ENCODE results near the gene ID3. TPM values are rescaled to one million over a fixed set of nuclear protein-coding genes. Genes with fewer than 3 reads are reported as not detected.

The ID3 gene
- total RNA-seq, 1 experiment from 2014 or later = 10.4 TPM

- no peaks in the 10 kb centered on the region for H3K79me2 ChIP-seq (ENCODE audit: low read depth)
- no peaks in the 10 kb centered on the region for H3K9me2 ChIP-seq (ENCODE audit: insufficient read depth)
- no peak overlapping the region for H3K27ac ChIP-seq
- no peak overlapping the region for H3K4me2 ChIP-seq
- H4K20me1 ChIP-seq (ENCODE audit: insufficient read depth) = no peaks in the 10 kb centered on the region
- H3F3A ChIP-seq (ENCODE audit: insufficient read depth, low read depth) = peaks cover 16% of the 10 kb centered on the region; the same call in 1 of the 2 replicates
- H3K36me3 ChIP-seq (ENCODE audit: low read depth) = no peaks in the 10 kb centered on the region
- intact Hi-C loops (cut with micrococcal nuclease; ENCODE audit: unreplicated experiment) = loop anchor here (10.0 kb wide), 1 partner anchor 173 kb away; the partner anchor contains the start of gene ZNF436
- no TSS peak for BruUV-seq (replicated peaks)
- no peaks in the 10 kb centered on the region for H3K27me3 ChIP-seq (ENCODE audit: insufficient read depth, low read depth)
- ChIA-PET CTCF (no interaction called here), POLR2A (ENCODE audit: unreplicated experiment) (no interaction called here)
- H3K4me3 ChIP-seq = no peak overlapping the region
- no peak for TF ChIP-seq EZH2 (IDR thresholded peaks at IDR 0.05; ENCODE audit: low read depth)
- no peak for DNase-seq
- peaks cover 33% of the 10 kb centered on the region for H3K4me1 ChIP-seq (replicated peaks; ENCODE audit: insufficient read depth)
- H3K9me3 ChIP-seq (ENCODE audit: insufficient read depth, low read depth) = no peaks in the 10 kb centered on the region
- no peak overlapping the region for H2AFZ ChIP-seq
These were observed 21.9 kb downstream of the ID3 start for GRCh38 chr1:23537296-23537973.

GRCh38 chr1:23533246-23534023, 25.9 kb downstream of the ID3 start:
- H3K9me3 ChIP-seq (ENCODE audit: insufficient read depth, low read depth) = no peaks in the 10 kb centered on the region
- intact Hi-C loops (cut with micrococcal nuclease; ENCODE audit: unreplicated experiment) = loop anchor here (10.0 kb wide), 1 partner anchor 169 kb away; the partner anchor contains the start of gene ZNF436

GRCh38 chr1:23531562-23532094, 27.7 kb downstream of the ID3 start:
- peak overlapping the region; percentile 82 for H3K4me2 ChIP-seq
- DNase-seq = no peak
- no peaks in the 10 kb centered on the region; the same call in 1 of the 2 replicates for H4K20me1 ChIP-seq (ENCODE audit: insufficient read depth)
- peaks cover 64% of the 10 kb centered on the region for H3K4me1 ChIP-seq (replicated peaks; ENCODE audit: insufficient read depth)
- ChIA-PET CTCF (interaction anchor here (0.7 kb wide), 2 partner anchors 89 to 431 kb away, joined by 3 to 8 read pairs; no protein-coding TSS in a partner anchor), POLR2A (ENCODE audit: unreplicated experiment) (interaction anchor here (0.6 kb wide), 1 partner anchor 25 kb away, joined by 3 read pairs; no protein-coding TSS in a partner anchor)
- H3K79me2 ChIP-seq (ENCODE audit: low read depth) = peaks cover 20% of the 10 kb centered on the region; the same call in 1 of the 2 replicates
- peak overlapping the region; percentile 46; the same call in 1 of the 2 replicates for H3K4me3 ChIP-seq
- H3K27ac ChIP-seq = no peak overlapping the region
- intact Hi-C loops (cut with micrococcal nuclease; ENCODE audit: unreplicated experiment) = loop anchor here (2.0 to 10.0 kb wide), 3 partner anchors 79 to 335 kb away; partner anchors contain the start of gene ZNF436
- H3F3A ChIP-seq (ENCODE audit: insufficient read depth, low read depth) = peaks cover 38% of the 10 kb centered on the region; the same call in 1 of the 2 replicates
- no peaks in the 10 kb centered on the region for H3K9me2 ChIP-seq (ENCODE audit: insufficient read depth)
- peak overlapping the region; percentile 72; the same call in 1 of the 2 replicates for H2AFZ ChIP-seq
- TSS peak; percentile 75 for BruUV-seq (replicated peaks)
- H3K36me3 ChIP-seq (ENCODE audit: low read depth) = no peaks in the 10 kb centered on the region
- no peaks in the 10 kb centered on the region for H3K9me3 ChIP-seq (ENCODE audit: insufficient read depth, low read depth)
- TF ChIP-seq EZH2 (IDR thresholded peaks at IDR 0.05; ENCODE audit: low read depth) = no peak
- no peak; the same call in 1 of the 2 replicates for TF ChIP-seq CTCF (conservative IDR thresholded peaks at IDR 0.05)
- no peaks in the 10 kb centered on the region for H3K27me3 ChIP-seq (ENCODE audit: insufficient read depth, low read depth)

More at GRCh38 chr1:23533246-23534023, 25.9 kb downstream of the ID3 start:
- no peaks in the 10 kb centered on the region for H4K20me1 ChIP-seq (ENCODE audit: insufficient read depth)
- peak; percentile 51 to 79 for DNase-seq
- peak overlapping the region; percentile 72 for H3K27ac ChIP-seq
- ChIA-PET CTCF (no interaction called here), POLR2A (ENCODE audit: unreplicated experiment) (interaction anchor here (0.6 kb wide), 2 partner anchors 56 to 107 kb away, joined by 3 to 4 read pairs; no protein-coding TSS in a partner anchor)
- no TSS peak for BruUV-seq (replicated peaks)
- TF ChIP-seq EZH2 (IDR thresholded peaks at IDR 0.05; ENCODE audit: low read depth) = no peak
- no peak for TF ChIP-seq CTCF (conservative IDR thresholded peaks at IDR 0.05)
- no peak overlapping the region for H2AFZ ChIP-seq
- H3K9me2 ChIP-seq (ENCODE audit: insufficient read depth) = no peaks in the 10 kb centered on the region
- no peaks in the 10 kb centered on the region for H3K36me3 ChIP-seq (ENCODE audit: low read depth)
- no peak overlapping the region for H3K4me3 ChIP-seq
- H3K4me1 ChIP-seq (replicated peaks; ENCODE audit: insufficient read depth) = peaks cover 59% of the 10 kb centered on the region
- peaks cover 11% of the 10 kb centered on the region; the same call in 1 of the 2 replicates for H3K79me2 ChIP-seq (ENCODE audit: low read depth)
- H3K27me3 ChIP-seq (ENCODE audit: insufficient read depth, low read depth) = no peaks in the 10 kb centered on the region
- peak overlapping the region; percentile 21 for H3K4me2 ChIP-seq
- peaks cover 32% of the 10 kb centered on the region; the same call in 1 of the 2 replicates for H3F3A ChIP-seq (ENCODE audit: insufficient read depth, low read depth)

Measured in PC-9 (cell line).